ENCODE measurements around the gene KLHL22. TPM values are rescaled to one million over a fixed set of nuclear protein-coding genes. Genes with fewer than 3 reads are reported as not detected.

Gene KLHL22
- total RNA-seq, 1 experiment from 2014 or later, result 14.5 TPM

DNA sequence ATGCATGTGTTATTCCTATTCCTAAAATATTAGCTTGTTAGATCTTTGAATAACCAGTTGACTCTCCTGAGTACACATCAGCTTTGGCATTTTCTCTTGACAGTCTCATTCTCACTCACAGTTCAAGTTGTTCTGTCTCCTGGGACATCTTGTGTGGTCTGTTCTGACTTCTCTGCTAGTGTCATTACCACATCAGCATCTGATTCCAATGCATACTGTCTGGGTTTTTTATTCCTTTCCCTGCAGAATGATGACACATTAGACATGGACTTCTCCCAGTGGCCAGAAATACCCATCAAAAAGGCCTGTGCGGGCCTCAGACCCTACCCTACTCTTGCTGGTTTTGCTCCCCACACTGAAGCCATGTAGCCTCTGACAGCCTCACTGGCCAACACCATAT, 99.0 kb downstream of the KLHL22 start:
- no peak for TF ChIP-seq POLR2AphosphoS5 (IDR thresholded peaks at IDR 0.05; ENCODE audit: low read depth, low read length)
- TF ChIP-seq, protein P1, sequence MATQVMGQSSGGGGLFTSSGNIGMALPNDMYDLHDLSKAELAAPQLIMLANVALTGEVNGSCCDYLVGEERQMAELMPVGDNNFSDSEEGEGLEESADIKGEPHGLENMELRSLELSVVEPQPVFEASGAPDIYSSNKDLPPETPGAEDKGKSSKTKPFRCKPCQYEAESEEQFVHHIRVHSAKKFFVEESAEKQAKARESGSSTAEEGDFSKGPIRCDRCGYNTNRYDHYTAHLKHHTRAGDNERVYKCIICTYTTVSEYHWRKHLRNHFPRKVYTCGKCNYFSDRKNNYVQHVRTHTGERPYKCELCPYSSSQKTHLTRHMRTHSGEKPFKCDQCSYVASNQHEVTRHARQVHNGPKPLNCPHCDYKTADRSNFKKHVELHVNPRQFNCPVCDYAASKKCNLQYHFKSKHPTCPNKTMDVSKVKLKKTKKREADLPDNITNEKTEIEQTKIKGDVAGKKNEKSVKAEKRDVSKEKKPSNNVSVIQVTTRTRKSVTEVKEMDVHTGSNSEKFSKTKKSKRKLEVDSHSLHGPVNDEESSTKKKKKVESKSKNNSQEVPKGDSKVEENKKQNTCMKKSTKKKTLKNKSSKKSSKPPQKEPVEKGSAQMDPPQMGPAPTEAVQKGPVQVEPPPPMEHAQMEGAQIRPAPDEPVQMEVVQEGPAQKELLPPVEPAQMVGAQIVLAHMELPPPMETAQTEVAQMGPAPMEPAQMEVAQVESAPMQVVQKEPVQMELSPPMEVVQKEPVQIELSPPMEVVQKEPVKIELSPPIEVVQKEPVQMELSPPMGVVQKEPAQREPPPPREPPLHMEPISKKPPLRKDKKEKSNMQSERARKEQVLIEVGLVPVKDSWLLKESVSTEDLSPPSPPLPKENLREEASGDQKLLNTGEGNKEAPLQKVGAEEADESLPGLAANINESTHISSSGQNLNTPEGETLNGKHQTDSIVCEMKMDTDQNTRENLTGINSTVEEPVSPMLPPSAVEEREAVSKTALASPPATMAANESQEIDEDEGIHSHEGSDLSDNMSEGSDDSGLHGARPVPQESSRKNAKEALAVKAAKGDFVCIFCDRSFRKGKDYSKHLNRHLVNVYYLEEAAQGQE (IDR thresholded peaks at IDR 0.05; ENCODE audit: insufficient read depth in 1 of 2, low read depth in 2 of 2, low read length in 1 of 2), result no peak
- TF ChIP-seq TCF7L2 (IDR thresholded peaks at IDR 0.05; ENCODE audit: low read depth, low read length), result no peak
- no peak for TF ChIP-seq CTCF (IDR thresholded peaks at IDR 0.05)
- TF ChIP-seq SIN3A (IDR thresholded peaks at IDR 0.05; ENCODE audit: borderline replicate concordance, insufficient read depth, low read depth, low read length), result no peak
- DNase-seq (ENCODE audit: low read depth, low spot score) (no peak), ATAC-seq (no peak)
- POLR2A ChIA-PET, result no interaction called here
- no peaks in the 10 kb centered on the region for H3K9me3 ChIP-seq (ENCODE audit: control insufficient read depth, insufficient read depth, low read depth, low read length)
- intact Hi-C loops (cut with micrococcal nuclease; ENCODE audit: unreplicated experiment) (no loop called here), in situ Hi-C loops (cut with HindIII; ENCODE audit: low pct_unique_long_range_greater_than_20kb, low sequenced_read_pairs) (no loop called here)
- no peaks in the 10 kb centered on the region; the same call in 1 of the 2 replicates for H3K36me3 ChIP-seq (ENCODE audit: control insufficient read depth, insufficient read depth, low read length)
- BruUV-seq (replicated peaks), result no TSS peak
- CTCF ChIA-PET, result no interaction called here
- H3K4me1 ChIP-seq (ENCODE audit: control insufficient read depth, insufficient read depth, low read length), result peaks cover 5% of the 10 kb centered on the region; the same call in 1 of the 2 replicates
- no peak overlapping the region for H3K27ac ChIP-seq (ENCODE audit: low read length)
- H3K27me3 ChIP-seq (ENCODE audit: control insufficient read depth, insufficient read depth, low read length), result no peaks in the 10 kb centered on the region
- no peak overlapping the region for H3K4me3 ChIP-seq (ENCODE audit: low read depth in 2 of 2, low read length in 2 of 2)

DNA sequence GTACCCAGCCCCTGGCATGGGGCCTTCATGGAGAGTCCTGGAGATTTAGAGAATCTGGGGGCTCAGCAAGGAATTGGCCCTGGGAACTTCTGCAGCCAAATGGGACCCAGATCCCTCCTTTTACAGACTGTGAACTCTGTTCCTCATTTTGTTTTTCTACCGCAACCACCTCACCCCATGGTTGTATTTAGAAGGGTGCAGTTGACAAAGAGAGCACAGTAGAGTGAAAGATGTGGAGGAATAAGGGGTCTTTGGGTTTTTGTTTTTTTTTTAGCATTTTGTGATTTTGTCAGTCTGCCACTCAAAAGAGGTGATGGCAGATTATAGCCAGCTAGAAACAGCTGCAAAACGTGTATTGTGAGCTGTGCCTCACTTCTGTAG, 99.7 kb downstream of the KLHL22 start:
- H3K4me3 ChIP-seq (ENCODE audit: low read depth in 2 of 2, low read length in 2 of 2), result no peak overlapping the region
- H3K4me1 ChIP-seq (ENCODE audit: control insufficient read depth, insufficient read depth, low read length), result peaks cover 5% of the 10 kb centered on the region; the same call in 1 of the 2 replicates
- POLR2A ChIA-PET, result no interaction called here
- no TSS peak for BruUV-seq (replicated peaks)
- H3K9me3 ChIP-seq (ENCODE audit: control insufficient read depth, insufficient read depth, low read depth, low read length), result no peaks in the 10 kb centered on the region
- ATAC-seq (no peak), DNase-seq (ENCODE audit: low read depth, low spot score) (no peak)
- TF ChIP-seq CTCF (IDR thresholded peaks at IDR 0.05), result no peak
- no peak for TF ChIP-seq POLR2AphosphoS5 (IDR thresholded peaks at IDR 0.05; ENCODE audit: low read depth, low read length)
- no peak for TF ChIP-seq TCF7L2 (IDR thresholded peaks at IDR 0.05; ENCODE audit: low read depth, low read length)
- TF ChIP-seq, protein P1 (IDR thresholded peaks at IDR 0.05; ENCODE audit: insufficient read depth in 1 of 2, low read depth in 2 of 2, low read length in 1 of 2), result no peak
- no peak for TF ChIP-seq SIN3A (IDR thresholded peaks at IDR 0.05; ENCODE audit: borderline replicate concordance, insufficient read depth, low read depth, low read length)
- in situ Hi-C loops (cut with HindIII; ENCODE audit: low pct_unique_long_range_greater_than_20kb, low sequenced_read_pairs), result no loop called here
- H3K27ac ChIP-seq (ENCODE audit: low read length), result no peak overlapping the region
- CTCF ChIA-PET, result no interaction called here
- no peaks in the 10 kb centered on the region for H3K27me3 ChIP-seq (ENCODE audit: control insufficient read depth, insufficient read depth, low read length)
- intact Hi-C loops (cut with micrococcal nuclease; ENCODE audit: unreplicated experiment), result no loop called here
- H3K36me3 ChIP-seq (ENCODE audit: control insufficient read depth, insufficient read depth, low read length), result no peaks in the 10 kb centered on the region; the same call in 1 of the 2 replicates

Data from Panc1 (cell line).